Dendritic cell treated with granulocyte-macrophage colony-stimulating factor and Interleukin-4, amounts not matched to agents 40 ng/mL and 50 ng/mL, for 4 days (primary cell): ENCODE measurements around the gene ZIC1.

Experiments
- H3K27ac Mint-ChIP-seq: one replicate; pipeline ENCODE4 v1.8.0; 2022; ENCODE audit warnings: mild to moderate bottlenecking, mixed read lengths
- H3K27me3 Mint-ChIP-seq: one replicate; pipeline ENCODE4 v1.8.0; 2022; ENCODE audit warnings: mild to moderate bottlenecking, mixed read lengths
- H3K36me3 Mint-ChIP-seq: one replicate; pipeline ENCODE4 v1.8.0; 2022; ENCODE audit warnings: low read depth, mixed read lengths
- H3K4me1 Mint-ChIP-seq: one replicate; pipeline ENCODE4 v1.8.0; 2022; ENCODE audit warnings: low read depth, mixed read lengths
- H3K4me3 Mint-ChIP-seq: one replicate; pipeline ENCODE4 v1.8.0; 2022; ENCODE audit warnings: mild to moderate bottlenecking, moderate library complexity, mixed read lengths
- H3K9me3 Mint-ChIP-seq: one replicate; pipeline ENCODE4 v1.8.0; 2022; ENCODE audit warnings: mixed read lengths
- intact Hi-C: fragments of 100-400 bp; cut with micrococcal nuclease; formaldehyde crosslinking; loops from one replicate; pipeline ENCODE4 v1.15.0; 2022

ZIC1 gene

DNA sequence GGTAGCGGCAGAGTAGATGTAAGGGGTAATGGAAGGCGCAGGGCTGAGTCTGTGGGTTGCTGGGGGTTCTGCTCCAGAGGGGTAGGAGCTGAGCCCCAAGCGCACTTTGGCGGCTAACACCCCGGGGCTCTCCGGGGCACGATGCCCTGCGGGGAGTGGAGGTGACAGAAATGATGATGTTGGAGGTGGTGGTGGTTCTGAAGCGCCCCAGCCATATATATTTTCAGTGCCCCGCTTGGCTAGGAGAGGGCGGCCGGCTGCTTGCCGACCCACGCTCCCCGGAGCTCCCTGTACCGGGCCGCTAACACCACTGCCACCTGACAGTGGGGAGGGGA lies 12.5 kb upstream of the ZIC1 start:
- Mint-ChIP-seq H3K27me3 (peaks cover 92% of the 10 kb centered on the region), H3K4me1 (no peaks in the 10 kb centered on the region), H3K36me3 (no peaks in the 10 kb centered on the region), H3K4me3 (no peak overlapping the region), H3K9me3 (peaks cover 12% of the 10 kb centered on the region), H3K27ac (no peak overlapping the region)
- intact Hi-C loops, result no loop called here

DNA sequence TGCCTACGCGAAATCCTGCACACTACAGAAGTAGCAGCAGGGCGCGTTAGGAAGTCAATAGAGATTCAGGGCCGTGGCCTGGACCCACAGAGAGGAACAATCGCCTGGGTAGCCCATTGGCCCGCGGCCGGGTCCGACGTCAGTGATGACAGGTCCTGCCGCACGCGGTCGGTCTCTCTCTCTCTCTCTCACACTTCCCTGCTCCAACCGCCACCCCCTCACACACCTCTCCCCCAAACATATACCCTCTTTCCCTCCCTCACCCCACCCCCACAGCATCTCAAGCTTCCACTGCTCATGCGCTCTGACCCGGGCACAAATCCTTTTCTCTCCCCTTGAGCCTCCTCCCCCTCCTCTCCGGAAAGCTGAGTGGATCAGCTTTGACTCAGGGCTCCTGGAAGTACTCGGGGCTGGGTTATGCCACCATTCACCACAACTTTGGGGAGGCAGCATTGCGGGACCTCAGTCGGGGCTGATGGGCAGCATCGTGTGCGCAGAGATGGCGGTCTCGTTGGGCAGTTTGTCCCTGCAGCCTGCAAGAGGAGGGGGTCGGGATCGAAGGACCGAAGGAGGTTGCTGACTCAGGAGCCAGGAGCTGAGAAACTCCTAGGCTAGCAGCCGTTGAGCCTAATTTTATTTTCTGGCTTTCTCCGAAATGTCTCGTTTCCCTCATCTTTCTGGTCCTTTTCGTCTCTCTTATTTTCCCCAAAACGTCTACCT lies 11.8 kb upstream of the ZIC1 start:
- H3K4me3 Mint-ChIP-seq, result no peak overlapping the region
- H3K9me3 Mint-ChIP-seq, result peaks cover 12% of the 10 kb centered on the region
- H3K4me1 Mint-ChIP-seq, result no peaks in the 10 kb centered on the region
- no peak overlapping the region for H3K27ac Mint-ChIP-seq
- H3K27me3 Mint-ChIP-seq, result peaks cover 90% of the 10 kb centered on the region
- no peaks in the 10 kb centered on the region for H3K36me3 Mint-ChIP-seq
- intact Hi-C loops, result no loop called here

DNA sequence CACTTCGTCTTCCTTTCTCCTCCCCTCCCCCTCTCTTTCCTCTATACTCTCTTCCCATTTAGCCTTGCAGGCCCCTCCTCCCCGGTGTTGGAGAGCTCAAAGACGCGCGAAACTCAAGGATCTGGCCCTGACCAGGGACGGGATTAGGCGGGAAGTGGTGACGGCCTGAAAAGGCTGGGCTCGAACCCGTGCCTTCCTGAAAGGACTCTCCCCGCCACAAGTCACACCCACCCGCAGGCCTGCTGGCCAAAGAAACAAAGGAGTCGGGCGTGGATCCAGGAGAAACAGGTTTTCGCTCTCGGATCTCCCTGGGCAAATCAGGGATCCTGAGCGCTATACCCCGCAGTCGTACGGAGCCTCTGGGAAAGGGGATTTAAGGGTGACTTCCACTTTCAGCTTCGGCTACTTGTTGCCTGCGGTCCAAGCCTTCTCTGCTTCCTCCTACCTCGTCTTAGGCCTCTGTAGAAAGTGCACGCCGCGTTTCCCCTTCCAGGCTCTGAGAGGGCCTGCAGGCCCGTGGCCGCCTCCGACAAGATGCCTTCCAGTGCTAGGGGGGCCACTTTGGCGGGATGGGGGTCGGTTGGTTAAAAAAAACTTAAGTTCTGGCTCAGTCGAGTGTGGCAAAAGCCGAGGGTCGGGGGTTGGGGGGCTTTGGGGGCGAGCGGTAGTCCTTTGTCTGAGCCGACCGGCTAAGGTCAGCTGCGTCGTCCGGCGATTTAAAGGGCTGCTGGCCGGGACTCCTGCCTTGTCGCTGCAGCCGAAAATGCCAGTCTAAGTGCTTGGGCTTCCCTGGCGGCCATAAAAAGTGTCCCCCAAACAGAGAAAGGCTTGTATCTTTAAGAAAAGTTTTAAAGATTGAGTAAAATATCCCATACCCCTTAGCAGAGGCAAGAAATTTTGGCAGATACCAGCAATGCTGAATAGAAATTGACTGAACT lies 11.0 kb upstream of the ZIC1 start:
- Mint-ChIP-seq H3K27me3 (peaks cover 90% of the 10 kb centered on the region), H3K36me3 (no peaks in the 10 kb centered on the region), H3K27ac (no peak overlapping the region), H3K9me3 (peaks cover 12% of the 10 kb centered on the region), H3K4me1 (no peaks in the 10 kb centered on the region), H3K4me3 (no peak overlapping the region)
- intact Hi-C loops, result no loop called here

DNA sequence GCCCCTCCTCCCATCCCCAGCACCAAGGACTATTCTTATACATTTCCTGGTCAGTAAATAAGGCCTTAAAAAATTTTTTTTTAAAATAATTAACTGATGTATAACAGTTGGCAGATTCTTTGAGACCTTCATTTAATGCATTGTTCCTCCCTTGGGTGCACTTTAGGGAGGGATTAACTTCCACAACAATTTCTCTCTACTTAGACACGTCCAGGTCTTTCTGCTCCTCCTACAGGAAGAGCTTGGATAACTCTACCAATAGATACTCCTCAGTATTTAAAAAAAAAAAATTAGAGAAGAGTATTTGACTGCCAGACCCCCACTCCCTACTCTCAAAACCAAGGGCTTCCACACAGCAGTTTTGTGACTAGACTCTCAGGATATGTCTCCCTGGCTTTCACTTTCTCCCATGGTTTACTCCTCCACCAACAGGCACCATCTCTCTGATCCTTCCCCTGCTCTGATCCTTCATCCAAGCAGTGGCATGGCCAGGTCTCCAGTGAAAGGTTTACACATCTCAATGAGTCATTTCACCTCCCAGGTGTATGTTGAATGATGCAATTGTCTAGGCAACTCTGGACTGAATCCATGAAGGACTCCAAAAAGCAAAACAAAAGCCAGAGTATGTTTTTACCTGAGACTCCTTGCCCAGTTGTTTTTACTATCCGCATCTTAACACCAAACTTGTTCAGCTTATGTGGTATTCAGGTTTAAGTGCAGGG lies 10.2 kb upstream of the ZIC1 start:
- H3K27me3 Mint-ChIP-seq, result peaks cover 90% of the 10 kb centered on the region
- no peaks in the 10 kb centered on the region for H3K4me1 Mint-ChIP-seq
- no peak overlapping the region for H3K27ac Mint-ChIP-seq
- no peak overlapping the region for H3K4me3 Mint-ChIP-seq
- intact Hi-C loops, result no loop called here
- H3K9me3 Mint-ChIP-seq, result peaks cover 12% of the 10 kb centered on the region
- no peaks in the 10 kb centered on the region for H3K36me3 Mint-ChIP-seq

DNA sequence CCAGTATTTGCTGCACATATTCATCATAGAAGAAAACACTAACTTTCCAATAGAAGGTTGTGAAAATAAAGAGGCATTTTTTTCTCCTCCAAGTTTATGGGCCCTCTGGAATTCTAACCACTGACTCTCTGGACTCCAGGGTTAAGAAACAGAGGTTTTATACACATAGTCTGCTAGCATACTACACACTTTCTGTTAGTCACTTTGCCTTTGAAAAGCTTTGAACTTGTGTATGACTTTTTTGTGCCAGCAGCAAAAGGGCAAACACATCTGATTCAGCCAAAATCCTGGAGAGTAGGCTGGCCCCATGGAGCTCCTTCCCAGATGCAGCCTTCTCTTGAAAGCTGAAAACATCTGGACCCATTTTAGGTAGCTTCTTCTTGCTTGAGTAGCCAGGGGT lies 9.1 kb upstream of the ZIC1 start:
- H3K27ac Mint-ChIP-seq, result no peak overlapping the region
- no peak overlapping the region for H3K4me3 Mint-ChIP-seq

GRCh38 chr3:147400999-147401398 lies 8.2 kb upstream of the ZIC1 start:
- Mint-ChIP-seq H3K27ac (no peak overlapping the region), H3K9me3 (peaks cover 12% of the 10 kb centered on the region), H3K4me1 (no peaks in the 10 kb centered on the region), H3K27me3 (peaks cover 90% of the 10 kb centered on the region), H3K36me3 (no peaks in the 10 kb centered on the region), H3K4me3 (no peak overlapping the region)
- intact Hi-C loops, result no loop called here

More for the DNA sequence above, 9.1 kb upstream of the ZIC1 start:
- Mint-ChIP-seq H3K27me3 (peaks cover 90% of the 10 kb centered on the region), H3K9me3 (peaks cover 12% of the 10 kb centered on the region), H3K36me3 (no peaks in the 10 kb centered on the region), H3K4me1 (no peaks in the 10 kb centered on the region)
- intact Hi-C loops, result no loop called here

GRCh38 chr3:147401421-147401820 lies 7.7 kb upstream of the ZIC1 start:
- Mint-ChIP-seq H3K27me3 (peaks cover 90% of the 10 kb centered on the region), H3K4me3 (no peak overlapping the region), H3K27ac (no peak overlapping the region), H3K9me3 (peaks cover 12% of the 10 kb centered on the region), H3K4me1 (no peaks in the 10 kb centered on the region), H3K36me3 (no peaks in the 10 kb centered on the region)
- intact Hi-C loops, result no loop called here

- intact Hi-C loops, result no loop called here
- Mint-ChIP-seq H3K36me3 (no peaks in the 10 kb centered on the region), H3K4me3 (no peak overlapping the region), H3K4me1 (no peaks in the 10 kb centered on the region), H3K27ac (no peak overlapping the region), H3K27me3 (peaks cover 90% of the 10 kb centered on the region), H3K9me3 (peaks cover 10% of the 10 kb centered on the region)
These were observed 7.0 kb upstream of the ZIC1 start for GRCh38 chr3:147402159-147402558.

DNA sequence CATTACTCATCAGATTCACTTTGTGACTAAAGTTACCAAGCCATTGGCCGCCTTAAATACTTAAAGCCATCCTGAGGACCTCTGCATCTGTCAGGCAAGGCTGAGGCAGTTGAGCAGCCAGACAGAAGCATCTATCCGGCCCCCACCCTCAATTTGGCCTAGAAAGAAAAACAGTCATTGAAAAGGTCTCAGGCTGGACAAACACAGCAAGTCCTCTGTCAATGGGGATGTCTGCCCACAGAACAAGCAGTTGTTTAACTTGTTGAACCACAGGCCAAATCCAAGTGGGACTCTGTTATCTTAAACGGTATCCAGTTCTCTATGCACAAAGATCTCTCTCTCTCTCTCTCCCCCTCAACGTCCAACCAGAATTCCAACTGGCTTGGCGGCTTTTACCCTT lies 5.7 kb upstream of the ZIC1 start:
- peaks cover under 1% of the 10 kb centered on the region for H3K36me3 Mint-ChIP-seq
- intact Hi-C loops, result no loop called here
- H3K4me3 Mint-ChIP-seq, result no peak overlapping the region
- peaks cover 6% of the 10 kb centered on the region for H3K4me1 Mint-ChIP-seq
- H3K27ac Mint-ChIP-seq, result no peak overlapping the region
- H3K9me3 Mint-ChIP-seq, result peaks cover 7% of the 10 kb centered on the region
- peaks cover 90% of the 10 kb centered on the region for H3K27me3 Mint-ChIP-seq

GRCh38 chr3:147404000-147404799 lies 5.0 kb upstream of the ZIC1 start:
- Mint-ChIP-seq H3K9me3 (peaks cover 14% of the 10 kb centered on the region), H3K36me3 (peaks cover 6% of the 10 kb centered on the region), H3K27me3 (peaks cover 91% of the 10 kb centered on the region)

GRCh38 chr3:147404800-147405230 lies 4.3 kb upstream of the ZIC1 start:
- H3K27ac Mint-ChIP-seq, result no peak overlapping the region
- peaks cover 11% of the 10 kb centered on the region for H3K4me1 Mint-ChIP-seq
- peaks cover 14% of the 10 kb centered on the region for H3K9me3 Mint-ChIP-seq
- peaks cover 6% of the 10 kb centered on the region for H3K36me3 Mint-ChIP-seq
- intact Hi-C loops, result no loop called here
- peaks cover 91% of the 10 kb centered on the region for H3K27me3 Mint-ChIP-seq
- H3K4me3 Mint-ChIP-seq, result no peak overlapping the region

More at GRCh38 chr3:147404000-147404799, 5.0 kb upstream of the ZIC1 start:
- H3K4me3 Mint-ChIP-seq, result no peak overlapping the region
- peaks cover 11% of the 10 kb centered on the region for H3K4me1 Mint-ChIP-seq
- intact Hi-C loops, result no loop called here
- H3K27ac Mint-ChIP-seq, result no peak overlapping the region

DNA sequence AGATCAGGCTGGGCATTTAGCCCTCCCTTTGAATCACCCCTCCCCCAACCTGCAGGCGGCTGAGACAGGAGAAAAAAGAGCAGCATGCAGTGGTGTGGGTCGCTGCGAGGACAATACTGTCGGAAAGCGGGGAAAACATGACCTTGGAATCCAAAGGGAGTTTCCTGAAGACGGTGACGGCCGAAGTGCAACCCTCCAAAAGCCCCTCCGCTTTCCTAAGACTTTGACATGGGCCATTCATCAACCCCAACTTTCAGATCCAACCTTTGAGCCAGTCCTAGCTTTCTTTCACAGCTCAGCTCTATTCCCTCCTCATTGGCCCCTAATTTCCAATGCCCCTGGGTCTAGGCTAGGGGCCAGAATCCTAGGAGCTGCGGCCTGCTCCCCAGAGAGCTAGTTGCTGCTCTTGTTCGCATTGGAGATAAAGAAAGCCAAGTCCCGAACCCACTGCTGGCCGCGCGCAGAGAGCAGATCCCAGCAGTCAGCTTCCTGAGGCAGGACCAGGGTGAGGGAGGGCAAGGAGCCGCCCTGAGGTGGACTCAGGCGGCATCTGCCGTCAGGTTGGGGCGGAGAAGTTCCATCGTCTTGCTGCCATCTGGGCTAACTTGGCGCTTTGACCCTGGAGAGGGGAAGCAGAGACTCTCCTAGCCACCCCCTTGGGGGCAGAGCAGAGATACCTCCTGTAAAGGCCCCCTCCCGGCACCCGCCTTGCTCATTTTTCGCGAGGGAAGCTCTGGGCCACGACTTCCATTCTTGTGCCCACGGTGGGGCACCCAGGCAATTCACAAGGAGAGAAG lies 3.7 kb upstream of the ZIC1 start:
- peaks cover 96% of the 10 kb centered on the region for H3K27me3 Mint-ChIP-seq
- H3K27ac Mint-ChIP-seq, result no peak overlapping the region
- intact Hi-C loops, result no loop called here

More for the DNA sequence above, 3.7 kb upstream of the ZIC1 start:
- H3K9me3 Mint-ChIP-seq, result peaks cover 14% of the 10 kb centered on the region
- peaks cover 11% of the 10 kb centered on the region for H3K4me1 Mint-ChIP-seq
- H3K4me3 Mint-ChIP-seq, result no peak overlapping the region
- H3K36me3 Mint-ChIP-seq, result peaks cover 6% of the 10 kb centered on the region
